NCI-H446 (cell line): ENCODE data around the gene SSTR5.
A peak's percentile ranks its signal among the peaks of the same experiment; 100 is the strongest.

ENCODE experiments used
- DNase-seq, 2 experiments: peaks; one replicate each; lab custom pipeline; 2025; lab: John Stamatoyannopoulos, UW

SSTR5 gene

DNA sequence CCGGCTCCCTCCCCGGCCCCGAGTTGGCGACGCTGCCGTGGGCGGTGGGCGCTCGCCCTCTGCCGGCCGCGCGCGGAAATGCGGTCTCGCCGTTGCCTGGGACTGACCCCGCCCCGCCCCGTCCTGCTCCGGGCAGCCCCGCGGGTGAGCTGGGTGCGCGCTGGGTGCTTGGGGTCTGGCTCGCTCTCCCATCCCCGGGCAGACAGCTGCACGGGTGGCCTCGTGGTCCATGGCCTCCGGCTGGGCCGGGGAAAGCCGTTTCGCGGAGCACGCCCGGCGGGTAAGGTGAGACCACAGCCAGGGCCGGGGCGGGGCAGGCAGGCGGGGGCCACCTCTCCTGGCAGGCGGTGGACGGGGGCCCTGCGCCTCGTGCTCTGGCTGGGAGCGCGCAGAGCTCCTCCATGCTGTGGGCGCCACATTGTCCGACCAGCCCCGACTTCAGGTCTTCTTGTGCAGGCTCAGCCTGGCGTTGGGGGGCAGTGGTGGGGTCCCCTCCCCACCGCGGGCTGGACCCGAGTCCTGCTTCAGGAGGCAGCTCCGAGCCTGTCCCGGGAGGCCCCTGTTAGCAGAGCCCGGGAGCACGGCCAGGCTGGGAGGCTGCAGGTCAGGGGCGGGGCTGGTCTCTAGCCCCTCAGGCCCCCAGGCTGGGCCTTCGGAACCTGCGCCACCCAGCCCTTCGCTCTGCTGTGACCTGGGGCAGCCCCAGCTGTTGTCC lies 30.5 kb downstream of the SSTR5 start:
- DNase-seq, result peak in 1 of 2 experiments; percentile 16

DNA sequence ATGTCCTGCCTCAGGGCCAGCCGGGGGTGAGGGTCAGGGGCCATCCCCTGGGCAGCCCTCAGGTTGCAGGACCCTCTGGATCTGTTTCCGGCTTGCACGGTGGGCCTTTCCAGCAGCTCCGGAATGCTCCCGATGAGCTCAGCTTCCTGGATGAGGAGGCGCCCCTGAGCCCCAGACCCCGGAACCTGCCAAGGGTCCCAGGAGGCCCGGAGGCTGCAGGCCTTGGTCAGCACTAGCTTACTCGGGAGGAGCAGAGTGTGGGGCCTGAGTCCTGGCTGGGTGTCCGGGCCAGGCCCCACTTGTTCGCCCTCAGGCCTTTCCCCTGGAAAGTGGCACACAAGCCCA lies 31.1 kb downstream of the SSTR5 start:
- no peak for DNase-seq

DNA sequence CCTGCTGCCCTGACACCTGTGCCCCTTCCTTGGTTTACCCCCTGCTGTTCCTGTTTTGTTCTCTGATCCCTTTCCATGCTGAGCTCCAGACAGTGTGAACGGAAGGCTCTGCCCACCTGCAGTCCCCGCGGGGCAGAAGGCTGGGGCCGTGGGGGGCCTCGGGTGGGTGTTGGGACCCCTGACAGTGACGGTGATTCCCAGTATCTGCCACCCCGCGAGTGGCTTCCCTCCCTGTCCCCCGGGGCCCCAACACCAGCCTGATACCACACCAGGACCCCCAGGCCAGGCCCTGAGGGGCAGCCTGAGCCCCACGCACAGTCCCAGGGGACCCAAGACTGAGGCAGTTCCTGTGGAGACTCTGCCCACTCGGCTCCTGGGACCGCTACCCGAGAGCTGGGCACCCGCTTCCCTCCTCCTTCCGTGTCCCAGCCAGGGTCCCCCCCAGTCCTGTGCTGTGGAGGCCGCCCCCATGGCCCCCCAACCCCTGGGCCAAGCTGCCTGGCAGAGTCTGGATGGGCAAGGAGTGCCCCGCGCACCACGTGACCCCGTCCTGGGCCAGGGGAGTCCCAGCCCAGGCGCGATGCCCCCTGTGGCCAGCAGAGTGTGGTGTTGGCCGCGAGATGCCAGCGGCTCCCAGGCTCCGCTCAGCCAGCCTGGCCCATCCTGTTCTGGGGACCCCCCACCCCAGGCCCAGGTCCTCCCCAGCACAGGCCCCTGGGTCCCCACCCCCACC lies 33.5 kb downstream of the SSTR5 start:
- peak in 1 of 2 experiments; percentile 62 for DNase-seq

- DNase-seq, result no peak
Observed at GRCh38 chr16:1106659-1107058, 34.1 kb downstream of the SSTR5 start.

DNA sequence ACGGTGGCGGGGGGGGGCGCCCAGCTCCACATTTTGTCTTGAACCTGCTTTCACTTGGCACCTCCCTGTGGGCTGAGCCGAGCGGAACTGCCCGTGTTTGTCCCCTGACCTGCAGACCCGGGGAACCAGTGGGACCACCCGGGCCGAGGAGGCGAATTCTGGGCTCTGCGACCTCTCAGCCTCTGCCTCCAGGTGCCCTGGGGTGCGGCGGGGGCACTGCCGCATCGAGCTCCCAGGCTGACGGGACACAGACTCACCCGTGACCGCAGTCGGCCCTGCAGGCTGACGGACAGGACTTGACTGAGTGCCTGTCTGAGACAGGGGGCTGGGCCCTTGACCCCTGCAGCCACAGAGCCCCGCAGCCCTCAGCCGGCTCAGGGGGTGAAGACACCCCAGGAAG lies 34.6 kb downstream of the SSTR5 start:
- no peak for DNase-seq

- no peak for DNase-seq
Observed at GRCh38 chr16:1107731-1108130, 35.2 kb downstream of the SSTR5 start.

DNA sequence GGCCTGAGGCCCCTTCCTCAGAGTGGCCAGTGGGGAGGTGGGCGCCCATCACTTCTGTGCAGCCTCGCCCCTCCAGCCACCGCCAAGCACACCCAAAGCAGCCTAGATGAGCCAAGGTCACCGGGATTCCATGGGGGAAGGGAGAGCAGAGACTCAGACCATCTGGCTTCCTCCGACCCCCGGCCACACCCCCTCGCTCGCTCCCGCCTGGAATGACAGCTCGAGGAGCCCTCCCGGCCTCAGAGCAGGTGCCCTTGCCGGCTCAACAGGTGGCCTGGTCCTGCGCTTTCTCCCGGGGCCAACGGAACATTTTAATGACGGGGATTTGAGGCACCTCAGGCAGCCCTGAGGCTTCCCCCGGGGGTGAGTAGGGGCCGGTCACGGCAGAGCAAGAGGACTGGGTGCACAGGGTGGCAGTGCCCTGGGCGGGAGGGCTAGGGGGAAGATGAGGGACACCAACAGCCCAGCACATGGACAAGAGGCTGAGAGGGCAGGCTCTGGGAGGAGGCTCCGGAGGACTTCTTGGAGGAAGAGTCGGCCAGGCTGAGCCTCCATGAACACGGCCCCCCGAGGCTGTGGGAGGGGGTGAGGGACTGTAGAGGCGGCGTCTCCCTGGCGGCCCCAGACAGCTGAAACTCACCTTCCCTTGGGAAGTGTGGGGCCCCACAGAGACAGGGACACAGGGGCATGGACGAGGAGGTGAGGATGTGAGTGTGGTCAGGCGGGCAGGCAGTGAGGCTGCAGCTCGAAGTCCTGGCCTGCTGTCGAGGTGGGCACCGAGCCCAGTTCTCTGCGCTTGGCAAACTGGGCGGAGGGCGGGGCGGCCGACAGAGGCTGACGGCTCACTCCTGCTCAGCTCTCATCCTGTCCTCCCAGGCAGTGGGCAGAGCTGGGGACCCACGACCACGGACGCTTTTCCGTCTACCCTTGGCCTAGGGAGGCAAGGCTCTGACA lies 36.0 kb downstream of the SSTR5 start:
- DNase-seq, result peak; percentile 41 to 69

DNA sequence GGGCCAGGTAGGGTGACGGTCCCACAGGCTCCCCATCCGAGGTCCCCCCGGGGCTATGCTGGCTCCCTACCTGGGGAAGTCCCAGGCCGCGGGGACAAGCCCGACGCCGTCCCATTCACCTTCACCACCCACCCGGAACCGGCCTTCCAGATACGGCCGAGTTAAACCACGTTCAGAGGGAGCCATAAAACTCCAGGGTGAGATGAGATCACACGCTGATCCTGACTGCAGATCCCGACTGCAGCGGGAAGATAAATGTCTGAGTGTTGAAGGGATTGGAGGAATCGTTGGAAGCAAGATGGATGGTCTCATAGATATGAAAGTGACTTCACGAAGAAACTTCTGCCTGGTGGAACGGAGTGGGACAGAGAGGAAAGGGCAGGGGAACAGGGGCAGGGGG lies 37.1 kb downstream of the SSTR5 start:
- no peak for DNase-seq

DNA sequence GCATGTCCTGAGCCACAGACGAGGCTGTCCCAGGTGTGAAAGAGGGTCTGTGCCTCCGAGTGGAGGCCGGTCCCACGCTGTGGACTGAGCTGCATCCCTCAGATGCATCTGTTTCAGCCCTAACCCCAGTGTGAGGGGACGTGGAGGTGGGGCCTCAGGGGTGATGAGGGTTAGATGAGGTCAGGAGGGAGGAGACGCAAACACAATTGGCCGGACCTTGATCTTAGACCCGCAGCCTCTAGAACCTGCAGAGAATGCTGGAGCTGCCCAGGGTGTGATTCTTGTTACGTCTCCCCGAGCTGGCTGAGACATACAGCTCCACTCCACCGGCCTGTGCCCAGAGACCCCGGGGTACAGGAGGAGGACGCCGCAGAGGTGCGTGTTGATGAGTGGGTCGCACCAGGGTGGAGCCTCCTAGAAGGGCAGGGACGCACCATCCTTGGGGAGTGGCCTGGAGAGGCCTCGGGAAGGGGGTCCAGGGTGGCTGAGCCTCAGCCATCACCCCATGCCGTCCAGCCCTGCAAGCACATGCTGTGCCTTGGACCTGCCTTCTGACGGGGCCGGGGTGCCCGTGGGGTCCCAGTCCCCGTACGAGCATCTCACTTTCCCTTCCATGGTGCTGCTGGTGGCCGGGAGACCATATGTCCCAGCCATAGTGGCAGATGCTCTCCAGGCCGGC lies 40.1 kb downstream of the SSTR5 start:
- no peak for DNase-seq

DNA sequence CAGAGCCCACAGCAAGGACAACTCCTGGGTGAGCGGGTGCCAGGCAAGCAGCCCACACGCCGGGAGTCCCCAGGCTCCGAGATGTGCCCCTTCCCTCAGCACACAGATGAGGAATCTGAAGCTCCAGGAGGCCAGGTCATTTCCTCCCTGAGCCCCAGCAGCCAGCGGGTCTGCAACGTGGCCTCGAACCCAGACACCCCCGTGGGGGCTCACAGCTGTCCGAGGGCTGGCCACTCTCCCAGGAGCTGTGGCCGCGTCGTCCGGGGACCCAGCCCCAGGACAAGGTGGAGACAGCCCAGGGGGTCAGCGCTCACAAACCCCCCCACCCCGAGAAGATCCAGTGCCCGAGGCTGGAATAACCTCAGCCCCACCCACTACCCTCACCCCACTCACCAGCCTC lies 40.9 kb downstream of the SSTR5 start:
- no peak for DNase-seq

DNA sequence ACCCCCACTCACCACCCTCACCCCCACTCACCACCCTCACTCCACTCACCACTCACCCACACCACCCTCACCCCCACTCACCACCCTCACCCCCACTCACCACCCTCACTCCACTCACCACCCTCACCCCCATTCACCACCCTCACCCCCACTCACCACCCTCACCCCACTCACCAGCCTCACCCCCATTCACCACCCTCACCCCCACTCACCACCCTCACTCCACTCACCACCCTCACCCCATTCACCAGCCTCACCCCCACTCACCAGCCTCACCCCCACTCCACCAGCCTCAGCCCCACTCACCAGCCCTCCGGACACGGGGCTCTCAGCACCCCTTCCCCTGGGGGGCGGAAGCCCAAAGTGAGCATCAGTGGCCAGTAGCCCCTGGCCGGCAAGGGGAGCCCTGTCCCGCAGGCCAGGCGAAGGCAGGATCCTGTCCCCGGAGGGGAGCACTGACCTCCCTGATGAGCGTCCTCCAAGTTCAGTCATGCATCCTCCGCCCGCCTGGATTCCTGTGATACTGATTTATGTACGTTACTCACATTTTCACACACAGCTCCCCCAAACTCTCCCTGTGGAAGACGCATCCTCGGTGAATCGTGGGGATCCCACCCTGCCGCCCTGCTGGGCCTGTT lies 41.5 kb downstream of the SSTR5 start:
- DNase-seq, result no peak

DNA sequence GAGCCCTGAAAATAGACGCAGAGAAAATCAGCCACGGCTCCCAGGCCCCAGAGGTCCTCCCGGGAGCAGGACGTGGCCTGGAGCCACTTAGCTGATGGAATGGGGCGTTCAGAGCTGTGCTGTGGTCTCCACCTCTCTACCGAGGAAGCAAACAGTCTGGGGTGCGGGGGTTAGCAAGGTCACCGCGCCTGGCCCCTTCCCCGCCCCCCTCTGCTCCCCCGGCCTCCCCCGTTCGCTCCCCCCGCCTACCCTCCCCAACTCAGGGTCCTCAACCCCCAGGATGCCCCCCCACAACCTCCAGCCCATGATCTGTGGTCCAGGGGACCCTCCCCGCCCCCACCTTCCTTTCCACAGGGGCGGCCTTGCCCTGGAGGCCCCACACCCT lies 44.1 kb downstream of the SSTR5 start:
- no peak for DNase-seq

- no peak for DNase-seq
Observed at GRCh38 chr16:1117176-1117900, 44.8 kb downstream of the SSTR5 start.

DNA sequence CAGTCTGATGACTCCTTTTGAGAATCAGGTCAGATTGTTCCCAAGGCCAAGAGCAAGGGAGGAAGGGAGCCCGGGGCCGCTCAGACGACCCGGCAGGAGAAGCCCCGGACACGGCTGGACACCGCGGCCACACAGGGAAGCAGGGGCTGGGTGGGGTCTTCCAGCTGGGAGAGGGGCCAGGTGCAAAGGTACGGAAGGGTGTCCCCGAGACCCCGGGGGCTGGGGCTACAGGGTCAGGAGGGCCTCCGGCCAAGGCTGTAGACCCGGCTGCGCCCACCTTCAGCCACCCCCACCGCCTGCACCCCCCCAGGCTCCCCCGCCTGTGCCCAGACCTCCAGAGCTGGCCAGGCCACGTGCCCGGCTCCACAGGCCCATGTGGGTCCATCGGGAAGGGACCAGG lies 45.4 kb downstream of the SSTR5 start:
- no peak for DNase-seq

- no peak for DNase-seq
Observed at GRCh38 chr16:1119129-1119528, 46.6 kb downstream of the SSTR5 start.

- no peak for DNase-seq
Observed at GRCh38 chr16:1119766-1120576, 47.4 kb downstream of the SSTR5 start.

GRCh38 chr16:1120577-1120941 lies 48.0 kb downstream of the SSTR5 start:
- DNase-seq, result no peak

DNA sequence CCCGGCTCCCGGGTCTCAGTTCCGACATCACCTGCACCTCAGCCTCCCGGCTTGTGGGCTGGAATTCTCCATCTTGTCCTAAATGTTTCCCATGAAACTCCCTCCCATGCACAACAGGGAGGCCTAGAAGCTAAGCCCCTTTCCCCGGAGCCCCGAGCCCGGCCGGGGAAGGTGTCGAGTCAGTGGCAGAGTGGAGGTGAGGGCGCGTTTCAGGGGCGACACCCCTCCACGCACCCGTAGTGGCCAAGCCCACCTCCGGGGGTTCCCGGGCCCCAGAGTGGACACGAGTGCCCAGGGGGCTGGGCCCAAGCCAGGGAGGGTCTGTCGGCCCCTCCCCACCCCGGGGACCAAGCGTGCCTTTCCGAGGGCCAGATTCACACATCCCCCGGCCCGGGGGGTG lies 48.5 kb downstream of the SSTR5 start:
- DNase-seq, result no peak

DNA sequence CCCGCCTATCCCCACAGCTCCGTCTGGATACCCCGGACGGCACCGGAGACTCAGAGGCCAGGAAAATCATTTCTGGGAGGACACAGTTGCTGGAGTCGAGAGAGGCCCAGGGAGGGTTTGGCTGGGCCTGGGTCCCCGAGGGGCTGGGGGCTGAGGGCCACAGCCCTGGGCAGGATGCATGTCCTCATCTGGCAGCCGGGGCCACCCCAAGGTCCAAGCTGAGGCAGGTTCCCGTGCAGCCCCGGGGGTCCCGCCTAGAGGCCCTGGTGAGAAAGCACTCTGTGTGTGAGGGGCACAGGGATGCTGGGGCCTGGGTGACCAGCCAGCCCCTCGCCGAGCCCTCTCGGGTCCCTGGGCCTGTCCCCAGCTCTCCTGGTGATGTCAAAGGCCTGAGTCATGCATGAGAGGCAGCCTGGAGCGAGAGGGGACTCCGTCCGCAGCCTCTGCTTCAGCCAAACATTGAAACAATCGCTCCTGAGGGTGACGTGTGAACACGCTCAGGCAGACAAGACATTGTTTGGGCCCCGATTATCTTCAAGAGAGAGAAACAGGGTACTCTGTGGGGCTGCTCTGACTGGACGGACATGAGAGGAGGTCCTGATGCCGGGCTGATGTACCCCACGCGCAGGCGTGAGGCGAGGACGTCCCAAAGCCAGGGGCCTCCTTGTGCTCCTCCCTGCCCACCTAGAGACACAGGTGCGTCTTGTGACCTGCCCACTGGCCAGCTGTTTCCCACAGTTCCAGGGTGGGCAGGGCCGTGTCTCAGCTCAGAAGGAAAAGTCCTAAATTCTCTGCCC lies 49.3 kb downstream of the SSTR5 start:
- no peak for DNase-seq
